ENCODE measurements around the gene CAPNS2. TPM values are rescaled to one million over a fixed set of nuclear protein-coding genes. Genes with fewer than 3 reads are reported as not detected.

Gene CAPNS2
- total RNA-seq, 5 donors from 2014 or later (not counting 1 experiment from before 2014, with no cell fraction given): not detected

DNA sequence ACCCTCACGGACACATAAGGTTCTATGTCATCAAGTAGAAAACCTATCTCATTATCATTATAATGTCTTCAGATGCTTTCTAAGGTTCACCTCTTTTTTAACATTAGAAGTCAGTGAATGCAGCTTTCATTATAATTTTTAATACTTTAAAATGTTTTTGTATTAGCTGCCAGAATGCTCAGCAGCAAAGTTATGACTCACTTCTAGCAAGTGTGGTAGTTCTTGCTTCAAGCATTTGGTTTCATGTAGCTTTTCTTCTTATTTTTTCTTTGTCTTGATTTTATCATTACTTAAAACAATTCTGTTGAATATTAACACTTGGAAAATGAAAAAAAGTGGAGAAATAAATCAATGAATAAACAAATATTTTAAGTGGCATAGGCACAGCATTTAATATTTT is 34.3 kb upstream of the CAPNS2 start:
- no peaks in the 10 kb centered on the region for H3K9me3 Mint-ChIP-seq
- Histone ChIP-seq H3K9me3 (no peaks in the 10 kb centered on the region), H3K4me1 (ENCODE audit: control insufficient read depth in 1 of 2, extremely low read depth in 1 of 2, insufficient read depth in 2 of 2, low read length in 2 of 2) (no peaks in the 10 kb centered on the region), H3K4me3 (ENCODE audit: control insufficient read depth in 1 of 2, extremely low read depth in 1 of 2, low read length in 1 of 2) (no peak overlapping the region), H3K36me3 (ENCODE audit: control insufficient read depth in 2 of 2, extremely low read depth in 1 of 2, insufficient read depth in 1 of 2, low read length in 1 of 2) (no peaks in the 10 kb centered on the region), H3K27me3 (replicated peaks in 1 of 2; ENCODE audit: control insufficient read depth in 2 of 2, extremely low read depth in 1 of 2, insufficient read depth in 2 of 2, low read length in 1 of 2) (no peaks in the 10 kb centered on the region), H3K27ac (ENCODE audit: low read length) (no peak overlapping the region)
- no peak overlapping the region for H3K27ac Mint-ChIP-seq
- no peak overlapping the region for H3K4me3 Mint-ChIP-seq
- no peaks in the 10 kb centered on the region for H3K4me1 Mint-ChIP-seq
- WGBS (ENCODE audit: insufficient coverage): no CpG with 5 or more reads among the region's 1 CpG
- DNase-seq: no peak
- ChIA-PET CTCF (interaction anchor here in 1 of 2 donors (0.6 kb wide), 1 partner anchor 172 kb away, joined by 3 read pairs; no protein-coding TSS in a partner anchor), POLR2A (no interaction called here)
- H3K27me3 Mint-ChIP-seq: peaks cover 4% of the 10 kb centered on the region in 2 donors
- H3K36me3 Mint-ChIP-seq: no peaks in the 10 kb centered on the region
- no peak for ATAC-seq (replicated peaks in 1 of 4)

DNA sequence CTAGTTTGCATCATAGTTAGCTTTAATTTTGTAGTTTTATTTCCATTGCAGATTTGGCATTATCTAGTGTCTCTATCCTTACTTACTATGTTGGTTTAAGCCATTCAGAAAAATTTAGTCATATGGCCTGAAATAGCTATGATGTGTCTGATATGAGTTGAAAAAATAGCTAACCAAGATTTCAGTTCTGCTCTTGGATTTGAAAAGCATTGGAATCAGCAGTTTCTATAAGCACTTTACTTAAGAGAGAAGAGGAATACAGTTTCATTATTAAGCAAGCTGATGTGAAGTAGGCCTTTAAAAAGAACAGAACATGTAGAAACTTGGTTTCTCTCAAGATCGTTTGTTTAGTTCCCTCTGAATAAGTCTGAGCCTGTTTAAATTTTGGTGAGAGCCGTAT is 31.7 kb upstream of the CAPNS2 start:
- H3K4me3 Mint-ChIP-seq: no peak overlapping the region
- Histone ChIP-seq H3K27me3 (replicated peaks in 1 of 2; ENCODE audit: control insufficient read depth in 2 of 2, extremely low read depth in 1 of 2, insufficient read depth in 2 of 2, low read length in 1 of 2) (no peaks in the 10 kb centered on the region), H3K9me3 (no peaks in the 10 kb centered on the region), H3K4me1 (ENCODE audit: control insufficient read depth in 1 of 2, extremely low read depth in 1 of 2, insufficient read depth in 2 of 2, low read length in 2 of 2) (no peaks in the 10 kb centered on the region), H3K4me3 (ENCODE audit: control insufficient read depth in 1 of 2, extremely low read depth in 1 of 2, low read length in 1 of 2) (no peak overlapping the region), H3K27ac (ENCODE audit: low read length) (no peak overlapping the region), H3K36me3 (ENCODE audit: control insufficient read depth in 2 of 2, extremely low read depth in 1 of 2, insufficient read depth in 1 of 2, low read length in 1 of 2) (no peaks in the 10 kb centered on the region)
- POLR2A ChIA-PET: no interaction called here
- ATAC-seq (replicated peaks in 1 of 4) (no peak), DNase-seq (no peak)
- no peaks in the 10 kb centered on the region for H3K9me3 Mint-ChIP-seq
- H3K36me3 Mint-ChIP-seq: no peaks in the 10 kb centered on the region
- CTCF ChIA-PET: no interaction called here
- H3K4me1 Mint-ChIP-seq: no peaks in the 10 kb centered on the region
- H3K27me3 Mint-ChIP-seq: peaks cover 0 to 4% of the 10 kb centered on the region in 2 donors
- WGBS (ENCODE audit: insufficient coverage): no CpG with 5 or more reads among the region's 2 CpGs
- H3K27ac Mint-ChIP-seq: no peak overlapping the region

DNA sequence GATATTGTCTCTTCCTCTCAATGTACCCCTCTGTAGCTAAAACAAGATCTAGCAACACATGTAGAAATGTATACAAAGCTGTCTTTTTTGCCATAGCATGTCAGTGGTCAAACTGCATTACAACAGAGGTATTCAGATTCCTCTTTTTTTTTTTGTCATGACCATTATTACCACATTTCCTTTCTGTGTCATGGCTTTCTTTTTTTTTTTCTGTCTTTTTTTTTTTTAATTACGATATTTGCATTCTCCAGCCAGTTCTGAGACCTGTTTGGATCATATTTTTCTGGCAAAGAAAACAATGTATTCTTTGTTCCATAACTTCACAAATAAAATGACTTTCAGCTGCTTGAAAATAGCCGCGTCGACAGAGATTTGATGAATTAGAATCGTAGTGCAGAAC is 27.4 kb upstream of the CAPNS2 start:
- H3K27ac ChIP-seq (ENCODE audit: low read length): no peak overlapping the region
- DNase-seq: no peak
- CTCF ChIA-PET: no interaction called here

DNA sequence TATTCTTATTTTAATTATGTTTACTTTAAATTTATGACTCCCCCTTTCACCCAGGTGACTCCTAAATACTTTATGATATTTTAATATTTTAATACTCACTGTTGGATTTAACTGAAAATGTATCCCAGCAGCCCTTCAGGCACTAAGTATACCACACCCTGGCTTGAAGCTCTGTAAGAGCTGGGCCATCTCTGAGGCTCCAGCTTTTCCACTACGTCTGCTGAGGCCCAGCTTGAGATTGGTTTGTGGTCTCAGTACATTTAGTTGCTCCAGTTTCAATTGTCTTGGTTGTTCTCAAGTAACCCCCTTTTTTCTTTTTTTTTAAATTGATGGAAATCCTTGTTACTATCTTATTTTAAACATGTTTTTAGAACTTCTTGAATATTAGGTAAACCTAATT is 27.0 kb upstream of the CAPNS2 start:
- no CpG with 5 or more reads among the region's 1 CpG for WGBS (ENCODE audit: insufficient coverage)
- no peaks in the 10 kb centered on the region for H3K9me3 Mint-ChIP-seq

More for the DNA sequence above, 27.4 kb upstream of the CAPNS2 start:
- POLR2A ChIA-PET: no interaction called here
- no peaks in the 10 kb centered on the region for H3K4me1 Mint-ChIP-seq
- no peaks in the 10 kb centered on the region for H3K27me3 Mint-ChIP-seq
- no peaks in the 10 kb centered on the region for H3K36me3 Mint-ChIP-seq
- Histone ChIP-seq H3K4me3 (ENCODE audit: control insufficient read depth in 1 of 2, extremely low read depth in 1 of 2, low read length in 1 of 2) (no peak overlapping the region), H3K4me1 (ENCODE audit: control insufficient read depth in 1 of 2, extremely low read depth in 1 of 2, insufficient read depth in 2 of 2, low read length in 2 of 2) (no peaks in the 10 kb centered on the region), H3K9me3 (no peaks in the 10 kb centered on the region), H3K27me3 (replicated peaks in 1 of 2; ENCODE audit: control insufficient read depth in 2 of 2, extremely low read depth in 1 of 2, insufficient read depth in 2 of 2, low read length in 1 of 2) (no peaks in the 10 kb centered on the region), H3K36me3 (ENCODE audit: control insufficient read depth in 2 of 2, extremely low read depth in 1 of 2, insufficient read depth in 1 of 2, low read length in 1 of 2) (no peaks in the 10 kb centered on the region)
- WGBS (ENCODE audit: insufficient coverage): no CpG with 5 or more reads among the region's 5 CpGs
- H3K27ac Mint-ChIP-seq: no peak overlapping the region
- H3K9me3 Mint-ChIP-seq: no peaks in the 10 kb centered on the region
- H3K4me3 Mint-ChIP-seq: no peak overlapping the region
- ATAC-seq (replicated peaks in 1 of 4): no peak

DNA sequence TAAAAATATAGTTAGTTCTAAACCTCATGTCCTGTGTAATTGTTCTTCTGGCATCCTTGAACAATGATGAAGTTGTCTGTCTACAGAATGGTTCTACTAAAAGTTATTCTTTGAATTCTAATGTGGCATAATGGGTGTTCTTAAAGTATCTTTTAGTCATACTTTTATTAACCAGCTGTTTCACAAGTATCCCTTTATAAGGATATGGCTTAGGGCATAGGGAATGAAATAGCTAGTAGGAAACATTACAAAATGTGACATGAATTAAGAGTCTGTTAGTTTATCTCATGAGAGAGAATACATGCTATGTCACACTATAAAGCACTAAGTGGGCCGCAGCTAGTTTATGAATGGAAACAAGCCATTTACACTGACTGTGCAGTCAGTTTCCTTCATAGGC is 26.3 kb upstream of the CAPNS2 start:
- WGBS (ENCODE audit: insufficient coverage): no CpG with 5 or more reads among the region's 1 CpG
- no peaks in the 10 kb centered on the region for H3K36me3 ChIP-seq (ENCODE audit: control insufficient read depth in 2 of 2, extremely low read depth in 1 of 2, insufficient read depth in 1 of 2, low read length in 1 of 2)
- no peaks in the 10 kb centered on the region for H3K36me3 Mint-ChIP-seq
- no peaks in the 10 kb centered on the region for H3K9me3 ChIP-seq
- no peak overlapping the region for H3K4me3 ChIP-seq (ENCODE audit: control insufficient read depth in 1 of 2, extremely low read depth in 1 of 2, low read length in 1 of 2)
- H3K27ac Mint-ChIP-seq: no peak overlapping the region
- ATAC-seq (replicated peaks in 1 of 4): no peak
- H3K27me3 ChIP-seq (replicated peaks in 1 of 2; ENCODE audit: control insufficient read depth in 2 of 2, extremely low read depth in 1 of 2, insufficient read depth in 2 of 2, low read length in 1 of 2): no peaks in the 10 kb centered on the region
- no peak overlapping the region for H3K27ac ChIP-seq (ENCODE audit: low read length)
- no peak overlapping the region for H3K4me3 Mint-ChIP-seq
- no peaks in the 10 kb centered on the region for H3K4me1 ChIP-seq (ENCODE audit: control insufficient read depth in 1 of 2, extremely low read depth in 1 of 2, insufficient read depth in 2 of 2, low read length in 2 of 2)
- H3K4me1 Mint-ChIP-seq: no peaks in the 10 kb centered on the region
- CTCF ChIA-PET: no interaction called here
- peaks cover 0 to 4% of the 10 kb centered on the region in 2 donors for H3K27me3 Mint-ChIP-seq
- DNase-seq: no peak
- POLR2A ChIA-PET: no interaction called here
- H3K9me3 Mint-ChIP-seq: no peaks in the 10 kb centered on the region

More for the DNA sequence above, 27.0 kb upstream of the CAPNS2 start:
- POLR2A ChIA-PET: no interaction called here
- ATAC-seq (replicated peaks in 1 of 4) (no peak), DNase-seq (no peak)
- Mint-ChIP-seq H3K36me3 (no peaks in the 10 kb centered on the region), H3K4me3 (no peak overlapping the region), H3K4me1 (no peaks in the 10 kb centered on the region), H3K27ac (no peak overlapping the region), H3K27me3 (no peaks in the 10 kb centered on the region)
- Histone ChIP-seq H3K27me3 (replicated peaks in 1 of 2; ENCODE audit: control insufficient read depth in 2 of 2, extremely low read depth in 1 of 2, insufficient read depth in 2 of 2, low read length in 1 of 2) (no peaks in the 10 kb centered on the region), H3K4me1 (ENCODE audit: control insufficient read depth in 1 of 2, extremely low read depth in 1 of 2, insufficient read depth in 2 of 2, low read length in 2 of 2) (no peaks in the 10 kb centered on the region), H3K27ac (ENCODE audit: low read length) (no peak overlapping the region), H3K36me3 (ENCODE audit: control insufficient read depth in 2 of 2, extremely low read depth in 1 of 2, insufficient read depth in 1 of 2, low read length in 1 of 2) (no peaks in the 10 kb centered on the region), H3K9me3 (no peaks in the 10 kb centered on the region), H3K4me3 (ENCODE audit: control insufficient read depth in 1 of 2, extremely low read depth in 1 of 2, low read length in 1 of 2) (no peak overlapping the region)
- CTCF ChIA-PET: no interaction called here

DNA sequence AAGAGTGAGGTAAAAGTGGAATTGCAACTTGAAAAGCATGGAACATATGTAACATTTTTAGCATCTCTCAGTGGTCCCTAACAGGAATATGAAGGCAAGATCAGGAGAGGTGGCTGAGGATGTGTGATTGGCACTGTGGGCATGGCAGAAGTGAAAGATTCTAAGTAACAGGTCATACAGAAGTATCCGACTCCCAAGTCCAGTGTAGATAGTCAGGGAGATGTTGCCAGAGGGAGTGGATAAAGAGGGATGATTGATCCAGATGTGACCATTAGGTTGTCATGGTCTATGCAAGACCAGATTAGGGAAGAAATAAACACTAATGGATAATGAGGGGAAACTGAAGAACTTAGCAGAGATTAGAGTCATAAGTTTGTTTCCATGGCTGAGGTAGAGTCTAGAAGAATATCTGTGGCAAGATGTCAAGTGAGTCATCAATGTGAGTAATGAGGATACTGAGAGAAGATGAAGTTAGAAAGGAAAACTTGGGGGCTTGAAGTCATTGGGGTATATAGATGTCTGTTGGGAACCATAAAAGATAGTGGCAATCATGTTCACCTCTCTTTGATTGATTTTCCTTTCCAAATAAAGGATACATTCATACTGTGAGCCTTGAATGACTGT is 23.9 kb upstream of the CAPNS2 start:
- no peaks in the 10 kb centered on the region for H3K4me1 Mint-ChIP-seq
- no peak overlapping the region for H3K4me3 Mint-ChIP-seq
- ATAC-seq (replicated peaks in 1 of 4): no peak
- H3K27ac ChIP-seq (ENCODE audit: low read length): no peak overlapping the region
- peaks cover 0 to 4% of the 10 kb centered on the region in 2 donors for H3K27me3 Mint-ChIP-seq
- no peaks in the 10 kb centered on the region for H3K9me3 Mint-ChIP-seq
- POLR2A ChIA-PET: no interaction called here
- H3K27ac Mint-ChIP-seq: no peak overlapping the region
- 100% methylated on average over 1 of the region's 1 CpG for WGBS (ENCODE audit: insufficient coverage)
- H3K27me3 ChIP-seq (replicated peaks in 1 of 2; ENCODE audit: control insufficient read depth in 2 of 2, extremely low read depth in 1 of 2, insufficient read depth in 2 of 2, low read length in 1 of 2): peaks cover 0 to 2% of the 10 kb centered on the region in 2 experiments
- no peaks in the 10 kb centered on the region for H3K9me3 ChIP-seq
- no peak for DNase-seq
- no peaks in the 10 kb centered on the region for H3K36me3 ChIP-seq (ENCODE audit: control insufficient read depth in 2 of 2, extremely low read depth in 1 of 2, insufficient read depth in 1 of 2, low read length in 1 of 2)
- no peaks in the 10 kb centered on the region for H3K4me1 ChIP-seq (ENCODE audit: control insufficient read depth in 1 of 2, extremely low read depth in 1 of 2, insufficient read depth in 2 of 2, low read length in 2 of 2)
- H3K4me3 ChIP-seq (ENCODE audit: control insufficient read depth in 1 of 2, extremely low read depth in 1 of 2, low read length in 1 of 2): no peak overlapping the region
- H3K36me3 Mint-ChIP-seq: no peaks in the 10 kb centered on the region
- CTCF ChIA-PET: no interaction called here

DNA sequence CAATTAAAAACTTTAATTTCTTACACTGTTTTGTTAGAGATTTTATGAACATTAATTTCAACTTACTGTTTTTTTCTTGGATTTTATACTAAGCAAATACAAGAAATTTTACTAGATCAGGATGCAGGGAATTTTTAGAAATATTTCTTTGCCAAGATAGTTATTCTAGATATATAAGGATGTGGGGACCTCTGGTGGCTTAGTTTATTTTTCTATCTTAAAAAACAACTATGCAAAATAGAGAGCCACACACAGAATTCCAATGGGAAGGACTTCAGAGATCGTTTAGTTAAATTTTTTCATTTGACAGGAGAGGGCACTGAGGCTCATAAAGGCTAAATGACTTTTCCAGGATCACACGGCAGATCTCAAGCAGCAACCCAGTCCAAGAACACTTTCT is 23.0 kb upstream of the CAPNS2 start:
- POLR2A ChIA-PET: no interaction called here
- no CpG with 5 or more reads among the region's 2 CpGs for WGBS (ENCODE audit: insufficient coverage)
- H3K36me3 Mint-ChIP-seq: no peaks in the 10 kb centered on the region

More for the DNA sequence above, 23.0 kb upstream of the CAPNS2 start:
- Mint-ChIP-seq H3K9me3 (no peaks in the 10 kb centered on the region), H3K4me1 (no peaks in the 10 kb centered on the region), H3K27me3 (peaks cover 0 to 4% of the 10 kb centered on the region in 2 donors), H3K27ac (no peak overlapping the region), H3K4me3 (no peak overlapping the region)
- Histone ChIP-seq H3K36me3 (ENCODE audit: control insufficient read depth in 2 of 2, extremely low read depth in 1 of 2, insufficient read depth in 1 of 2, low read length in 1 of 2) (no peaks in the 10 kb centered on the region), H3K4me1 (ENCODE audit: control insufficient read depth in 1 of 2, extremely low read depth in 1 of 2, insufficient read depth in 2 of 2, low read length in 2 of 2) (no peaks in the 10 kb centered on the region), H3K27ac (ENCODE audit: low read length) (no peak overlapping the region), H3K4me3 (ENCODE audit: control insufficient read depth in 1 of 2, extremely low read depth in 1 of 2, low read length in 1 of 2) (no peak overlapping the region), H3K27me3 (replicated peaks in 1 of 2; ENCODE audit: control insufficient read depth in 2 of 2, extremely low read depth in 1 of 2, insufficient read depth in 2 of 2, low read length in 1 of 2) (peaks cover 0 to 2% of the 10 kb centered on the region in 2 experiments), H3K9me3 (no peaks in the 10 kb centered on the region)
- CTCF ChIA-PET: no interaction called here
- DNase-seq: no peak
- no peak for ATAC-seq (replicated peaks in 1 of 4)

Data from T-cell (primary cell).